WI38 (cell line): Measurements from ENCODE around the gene PAX5.

ENCODE experiments used
- H3K4me3 ChIP-seq: 2 replicates; pipeline ENCODE4 v1.5.1; 2011; ENCODE audit warnings: low read depth, mild to moderate bottlenecking, control low read depth, low read length
- CTCF ChIP-seq: IDR thresholded peaks from 2 replicates; pipeline ENCODE4 v1.5.1; 2012; ENCODE audit warnings: low read depth, mild to moderate bottlenecking, control low read depth, low read length

Gene PAX5

GRCh38 chr9:36817160-36817834 lies 216.8 kb downstream of the PAX5 start:
- H3K4me3 ChIP-seq: no peak overlapping the region
- no peak for TF ChIP-seq CTCF

GRCh38 chr9:36816371-36816770 lies 217.7 kb downstream of the PAX5 start:
- no peak for TF ChIP-seq CTCF
- H3K4me3 ChIP-seq: no peak overlapping the region

GRCh38 chr9:36815566-36816348 lies 218.3 kb downstream of the PAX5 start:
- H3K4me3 ChIP-seq: no peak overlapping the region

GRCh38 chr9:36815023-36815422 lies 219.0 kb downstream of the PAX5 start:
- no peak overlapping the region for H3K4me3 ChIP-seq
- no peak for TF ChIP-seq CTCF

More at GRCh38 chr9:36815566-36816348, 218.3 kb downstream of the PAX5 start:
- no peak for TF ChIP-seq CTCF

GRCh38 chr9:36813154-36813553 lies 220.9 kb downstream of the PAX5 start:
- H3K4me3 ChIP-seq: no peak overlapping the region
- no peak for TF ChIP-seq CTCF

GRCh38 chr9:36812556-36812955 lies 221.5 kb downstream of the PAX5 start:
- TF ChIP-seq CTCF: no peak
- no peak overlapping the region for H3K4me3 ChIP-seq

- no peak for TF ChIP-seq CTCF
- no peak overlapping the region for H3K4me3 ChIP-seq
These were observed 225.8 kb downstream of the PAX5 start for GRCh38 chr9:36808251-36808650.
